ENCODE data around the gene SDK2.

- no peak for TF ChIP-seq CTCF (IDR thresholded peaks at IDR 0.05; ENCODE audit: low read length)
- no peak for TF ChIP-seq EZH2 (optimal IDR thresholded peaks at IDR 0.05; ENCODE audit: low read depth, low read length)
- no peak for TF ChIP-seq EZH2phosphoT487 (IDR thresholded peaks at IDR 0.05; ENCODE audit: low read length)
Observed at GRCh38 chr17:73356561-73357170, 287.6 kb downstream of the SDK2 start.

Data from MM.1S (cell line).